Stimulated activated CD8-positive, alpha-beta memory T cell treated with anti-CD3 and anti-CD28 coated beads, Interleukin-15, amount 100 ng/mL, for 48 hours (primary cell): ENCODE results near the gene BRIP1.
"Not testable (repeated sequence)": the region's sequence is repeated elsewhere in the genome, so short reads cannot be mapped to it uniquely, and the experiment has no call there.

Experiments used
- DNase-seq, 2 donors: peaks; one replicate each; pipeline ENCODE4 v3.0.0-alpha.2; 2020; ENCODE audit warnings: low read depth in 2 of 2

The BRIP1 gene

DNA sequence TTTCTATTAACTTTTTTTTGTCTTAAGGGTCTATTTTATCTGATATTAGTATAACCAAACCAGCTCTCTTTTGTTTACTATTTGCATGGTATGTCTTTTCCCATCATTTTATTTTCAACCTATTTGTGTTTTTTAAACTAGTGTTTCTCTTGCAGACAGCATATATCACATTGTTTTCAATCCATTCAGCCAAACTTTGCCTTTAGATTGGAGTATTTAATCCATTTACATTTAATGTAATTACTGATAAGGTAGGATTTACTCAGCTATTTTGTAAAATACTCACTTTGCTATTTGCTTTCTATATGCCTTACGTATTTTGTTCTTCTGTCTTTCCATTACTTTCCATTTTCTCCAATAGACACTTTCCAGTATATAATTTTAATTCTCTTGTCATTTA is 164.3 kb downstream of the BRIP1 start:
- DNase-seq, result no peak

GRCh38 chr17:61698244-61698643 is 165.1 kb downstream of the BRIP1 start:
- no peak for DNase-seq

- no peak for DNase-seq
These were observed 167.5 kb downstream of the BRIP1 start for GRCh38 chr17:61695779-61696337.

GRCh38 chr17:61694095-61694494 is 169.2 kb downstream of the BRIP1 start:
- no peak for DNase-seq

DNA sequence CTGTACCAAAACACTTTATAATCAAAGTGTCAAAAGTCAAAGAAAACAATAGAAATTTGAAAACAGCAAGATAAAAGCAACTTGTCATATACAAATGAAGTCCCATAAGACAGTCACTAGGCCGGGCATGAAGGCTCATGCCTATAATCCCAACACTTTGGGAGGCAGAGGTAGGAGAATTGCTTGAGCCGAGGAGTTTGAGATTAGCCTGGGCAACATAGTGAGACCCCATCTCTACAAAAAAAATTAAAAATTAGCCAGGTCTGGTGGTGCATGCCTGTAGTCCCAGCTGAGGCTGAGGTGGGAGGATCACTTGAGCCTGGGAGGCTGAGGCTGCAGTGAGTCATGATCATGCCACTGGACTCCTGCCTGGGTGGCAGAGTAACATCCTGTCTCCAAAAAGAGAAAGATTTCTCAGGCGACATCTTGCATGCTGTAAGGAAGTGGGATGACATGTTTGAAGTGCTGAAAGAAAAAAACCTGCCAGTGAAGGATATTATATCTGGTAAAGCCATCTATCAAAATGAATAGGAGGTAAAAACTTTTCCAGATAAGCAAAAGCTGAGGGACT is 173.6 kb downstream of the BRIP1 start:
- no peak for DNase-seq

DNA sequence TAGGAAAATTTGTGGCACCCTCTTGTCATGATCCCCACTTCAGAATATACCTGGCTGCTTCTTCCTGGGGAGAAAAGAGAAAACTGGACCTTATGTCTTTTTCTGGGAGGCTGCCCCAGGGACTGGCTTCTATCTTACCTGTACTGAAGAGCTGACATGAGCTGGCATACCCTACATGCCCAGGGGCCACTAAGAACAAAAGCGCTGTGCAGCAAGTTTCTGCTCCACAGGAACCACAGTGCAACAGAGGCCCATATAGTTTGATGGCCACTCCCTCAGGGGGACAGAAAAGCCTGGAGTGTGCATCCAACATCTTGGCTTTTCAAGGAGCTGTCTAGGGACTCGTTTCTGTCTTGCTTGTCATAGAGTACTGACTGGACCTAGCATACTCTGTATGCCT is 175.6 kb downstream of the BRIP1 start:
- DNase-seq, result no peak

DNA sequence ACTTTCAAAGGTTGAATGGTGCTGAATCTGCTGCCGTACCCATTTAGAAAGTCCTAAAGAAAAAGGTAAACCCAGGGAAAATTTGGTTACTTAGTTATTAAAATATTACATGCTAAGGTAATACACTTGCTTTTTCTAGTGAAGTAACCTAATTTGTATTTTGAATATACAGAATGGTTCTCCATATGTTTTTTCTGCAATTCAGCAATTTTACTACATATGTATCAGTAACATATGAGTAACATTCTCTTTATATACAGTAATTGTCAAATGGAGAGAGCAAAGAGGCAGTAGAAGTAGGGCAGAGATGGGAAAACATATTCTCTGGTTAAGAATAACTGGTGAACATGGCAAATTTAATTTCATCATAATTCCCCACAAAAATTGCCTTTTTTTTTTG is 177.2 kb downstream of the BRIP1 start:
- DNase-seq, result no peak

- DNase-seq, result no peak
These were observed 178.5 kb downstream of the BRIP1 start for GRCh38 chr17:61684818-61685217.

- no peak for DNase-seq
These were observed 179.2 kb downstream of the BRIP1 start for GRCh38 chr17:61684172-61684571.

- no peak for DNase-seq
These were observed 179.9 kb downstream of the BRIP1 start for GRCh38 chr17:61683466-61683865.

- DNase-seq, result no peak
These were observed 182.4 kb downstream of the BRIP1 start for GRCh38 chr17:61680921-61681320.

- no peak for DNase-seq
These were observed 185.0 kb downstream of the BRIP1 start for GRCh38 chr17:61678339-61678738.

DNA sequence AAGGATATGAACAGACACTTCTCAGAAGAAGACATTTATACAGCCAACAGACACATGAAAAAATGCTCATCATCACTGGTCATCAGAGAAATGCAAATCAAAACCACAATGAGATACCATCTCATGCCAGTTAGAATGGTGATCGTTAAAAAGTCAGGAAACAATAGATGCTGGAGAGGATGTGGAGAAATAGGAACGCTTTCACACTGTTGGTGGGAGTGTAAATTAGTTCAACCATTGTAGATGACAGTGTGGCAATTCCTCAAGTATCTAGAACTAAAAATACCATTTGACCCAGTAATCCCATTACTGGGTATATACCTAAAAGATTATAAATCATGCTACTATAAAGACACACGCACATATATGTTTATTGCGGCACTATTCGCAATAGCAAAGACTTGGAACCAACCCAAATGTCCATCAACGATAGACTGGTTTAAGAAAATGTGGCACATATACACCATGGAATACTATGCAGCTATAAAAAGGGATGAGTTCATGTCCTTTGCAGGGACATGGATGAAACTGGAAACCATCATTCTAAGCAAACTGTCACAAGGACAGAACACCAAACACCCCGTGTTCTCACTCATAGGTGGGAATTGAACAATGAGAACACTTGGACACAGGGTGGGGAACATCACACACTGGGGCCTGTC is 186.0 kb downstream of the BRIP1 start:
- DNase-seq, result not testable (repeated sequence)

GRCh38 chr17:61676522-61676921 is 186.8 kb downstream of the BRIP1 start:
- DNase-seq, result not testable (repeated sequence)

DNA sequence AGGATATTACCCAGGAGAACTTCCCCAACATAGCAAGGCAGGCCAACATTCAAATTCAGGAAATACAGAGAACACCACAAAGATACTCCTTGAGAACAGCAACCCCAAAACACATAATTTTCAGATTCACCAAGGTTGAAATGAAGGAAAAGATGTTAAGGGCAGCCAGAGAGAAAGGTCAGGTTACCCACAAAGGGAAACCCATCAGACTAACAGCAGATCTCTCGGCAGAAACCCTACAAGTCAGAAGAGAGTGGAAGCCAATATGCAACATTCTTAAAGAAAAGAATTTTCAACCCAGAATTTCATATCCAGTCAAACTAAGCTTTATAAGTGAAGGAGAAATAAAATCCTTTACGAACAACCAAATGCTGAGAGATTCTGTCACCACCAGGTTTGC is 188.7 kb downstream of the BRIP1 start:
- not testable (repeated sequence) for DNase-seq

GRCh38 chr17:61673019-61673897 is 190.1 kb downstream of the BRIP1 start:
- not testable (repeated sequence) for DNase-seq

GRCh38 chr17:61672140-61672539 is 191.2 kb downstream of the BRIP1 start:
- no peak for DNase-seq

- DNase-seq, result no peak
These were observed 192.6 kb downstream of the BRIP1 start for GRCh38 chr17:61670691-61671090.

DNA sequence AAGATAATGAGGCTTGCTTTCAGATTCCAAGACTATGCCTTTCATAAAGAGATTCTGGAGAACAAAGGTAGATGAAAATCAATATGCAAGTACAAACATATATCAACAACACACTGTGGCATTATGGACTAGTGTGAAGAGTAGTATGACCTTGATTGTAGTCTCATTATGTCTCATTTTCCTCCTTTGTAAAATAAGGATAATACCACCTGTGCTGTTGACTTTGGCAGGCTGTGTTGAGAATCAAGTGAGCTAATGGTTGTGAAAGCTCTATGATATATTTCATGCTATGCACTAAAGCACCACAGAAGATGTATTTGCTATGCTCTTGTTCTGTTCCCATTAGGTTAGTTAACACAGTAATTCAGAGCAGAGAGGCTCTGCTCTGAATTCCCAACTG is 193.8 kb downstream of the BRIP1 start:
- no peak for DNase-seq

GRCh38 chr17:61668486-61668885 is 194.8 kb downstream of the BRIP1 start:
- DNase-seq, result no peak

GRCh38 chr17:61666406-61667088 is 196.8 kb downstream of the BRIP1 start:
- not testable (repeated sequence) for DNase-seq

DNA sequence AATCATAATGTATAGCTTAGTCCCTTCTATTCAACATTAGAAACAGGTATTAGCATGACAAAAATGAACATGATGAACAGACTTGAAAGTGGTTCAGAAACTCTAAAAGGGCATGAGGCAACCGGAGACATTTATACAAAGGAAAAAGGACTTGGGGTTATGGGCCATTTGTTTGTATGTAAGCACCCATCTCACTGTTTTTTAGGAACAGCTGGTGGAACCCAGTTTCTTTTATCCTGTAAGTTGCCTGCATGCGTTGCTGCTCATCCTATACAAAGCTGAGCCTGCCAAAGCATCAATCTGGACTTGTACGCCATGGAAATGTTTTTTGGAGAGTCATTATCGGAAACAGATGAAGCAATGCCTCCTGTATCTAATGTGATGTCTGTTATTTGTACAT is 200.0 kb downstream of the BRIP1 start:
- no peak for DNase-seq
